GM12878 (cell line): ENCODE measurements around the gene MYBPC2. TPM values are rescaled to one million over a fixed set of nuclear protein-coding genes. Genes with fewer than 3 reads are reported as not detected.

ENCODE experiments used
- ASH2L ChIP-seq: fragments of 300-600, 200-600 bp; sonication (generic); IDR thresholded peaks from 2 replicates; pipeline ENCODE4 v1.6.1; 2017; ENCODE audit warnings: low read depth, mild to moderate bottlenecking, borderline replicate concordance
- HDAC6 ChIP-seq: fragments of 200-600 bp; sonication (generic); IDR thresholded peaks from one replicate; pipeline ENCODE4 v1.8.0; 2017; ENCODE audit warnings: antibody characterized with exemption; ENCODE audit not compliant: unreplicated experiment
- MTA2 ChIP-seq: fragments of 450-650 bp; IDR thresholded peaks from 2 replicates; pipeline ENCODE4 v1.6.1; 2016; ENCODE audit warnings: low read depth, mild to moderate bottlenecking, moderate library complexity
- MXI1 ChIP-seq: fragments of 150-350 bp; IDR thresholded peaks from 2 replicates; pipeline ENCODE4 v1.6.1; 2011; ENCODE audit warnings: low read depth, mild to moderate bottlenecking, inconsistent platforms, low read length, improper control_type of control experiment
- SMARCA5 ChIP-seq: fragments of 450-650 bp; IDR thresholded peaks from 2 replicates; pipeline ENCODE4 v1.6.1; 2017; ENCODE audit warnings: mild to moderate bottlenecking
- STAT1 ChIP-seq: fragments of 450-650 bp; conservative IDR thresholded peaks from 2 replicates; pipeline ENCODE4 v1.6.1; 2014; ENCODE audit warnings: antibody characterized with exemption, mild to moderate bottlenecking
- polyA plus RNA-seq, 11 experiments: library from polyadenylated mRNA; depleted of rRNA in 4 of 11; unstranded in 6 of 11; stranded (reverse) in 5 of 11; fragments of >200 nt; fragmentation: Nextera tagmentation in 4 of 11; fragmentation: Illumina TruSeq in 1 of 11; extraction: Ambion mirVana in 4 of 11; extraction: Trizol in 1 of 11; gene quantifications; 1 replicate in 1 of 11; 2 replicates in 10 of 11; pipeline versions ENCODE4 v1.2.1 to v1.2.3, GENCODE V29; 2011 to 2016; ENCODE audit warnings: inconsistent platforms in 2 of 11, missing spikeins in 2 of 11, low read depth in 1 of 11
- total RNA-seq, 4 experiments: library from RNA; depleted of rRNA in 3 of 4; stranded (reverse); fragments of >200 nt in 3 of 4; fragmentation: Illumina TruSeq in 1 of 4; extraction: Trizol in 1 of 4; gene quantifications; 2 replicates each; pipeline versions ENCODE4 v1.2.1 to v1.2.3, GENCODE V29; 2013 to 2021
- TF ChIP-seq, protein P1 (sequence below): fragments of 450-650 bp; IDR thresholded peaks from 2 replicates; pipeline ENCODE4 v1.6.1; 2018; ENCODE audit warnings: mild to moderate bottlenecking, low read depth, moderate library complexity; ENCODE audit not compliant: partially characterized antibody
- TF ChIP-seq, protein P2 (sequence below): IDR thresholded peaks from 2 replicates; pipeline ENCODE4 v1.6.1; 2012; ENCODE audit warnings: low read depth, low read length, improper control_type of control experiment
- TF ChIP-seq, protein P3 (sequence below): fragments of 450-650 bp; conservative IDR thresholded peaks from 2 replicates; pipeline ENCODE4 v1.6.1; 2017; ENCODE audit warnings: mild to moderate bottlenecking, moderate library complexity

The MYBPC2 gene
- total and polyA plus RNA-seq, 10 of the 15 experiments (the other 5 are each of a cell fraction or from before 2014, with no cell fraction given) = 0.09 to 2.6 (median 0.61) TPM

DNA sequence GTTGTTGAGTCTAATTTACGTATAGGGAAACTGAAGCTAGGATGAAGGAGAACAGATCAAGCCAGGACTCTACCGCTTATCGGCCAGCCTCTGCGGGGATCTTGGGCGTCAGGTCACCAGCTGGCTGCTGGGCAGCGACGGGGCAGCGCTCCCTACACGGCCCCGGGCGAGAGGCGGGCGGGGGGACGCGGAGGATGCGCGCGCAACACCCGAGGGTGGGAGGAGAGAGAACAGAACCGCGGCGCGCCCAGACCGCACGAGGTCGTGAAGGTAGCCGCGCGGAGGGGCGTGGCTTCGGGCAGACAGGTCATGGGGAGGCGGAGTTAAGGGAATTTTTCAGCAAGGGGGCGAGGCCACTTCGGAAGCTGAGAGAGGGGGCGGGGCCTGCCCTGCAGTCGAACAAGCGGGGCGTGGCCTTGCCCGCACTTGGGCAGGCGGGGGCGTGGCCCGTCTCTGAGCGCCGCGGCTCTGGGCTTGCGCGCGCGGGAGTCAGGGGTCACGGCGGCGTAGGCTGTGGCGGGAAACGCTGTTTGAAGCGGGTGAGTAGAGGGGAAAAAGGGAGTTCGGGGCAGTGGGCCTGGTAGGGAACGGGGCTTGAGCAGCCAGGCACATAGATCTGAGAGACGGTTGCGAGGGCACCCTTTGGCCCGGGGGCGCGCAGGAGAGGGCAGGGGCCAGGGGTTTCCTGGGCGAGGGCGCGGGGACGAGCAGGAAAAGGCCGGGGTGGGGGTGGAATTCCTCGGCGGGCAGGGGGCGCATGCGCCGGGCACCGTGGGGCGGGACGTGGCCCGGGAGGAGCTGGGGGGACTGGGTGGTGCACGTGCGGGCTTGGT lies 48.6 kb upstream of the MYBPC2 start, which contains the start of gene POLD1 (continued):
- TF ChIP-seq STAT1 (no peak), MTA2 (peak; percentile 57; the same call in 1 of the 2 replicates), ASH2L (no peak), SMARCA5 (0 out of 2 replicates have a peak, but pooled peaks have one; percentile 47), MXI1 (peak; percentile 41), HDAC6 (peak; percentile 46)
- TF ChIP-seq, protein P1, sequence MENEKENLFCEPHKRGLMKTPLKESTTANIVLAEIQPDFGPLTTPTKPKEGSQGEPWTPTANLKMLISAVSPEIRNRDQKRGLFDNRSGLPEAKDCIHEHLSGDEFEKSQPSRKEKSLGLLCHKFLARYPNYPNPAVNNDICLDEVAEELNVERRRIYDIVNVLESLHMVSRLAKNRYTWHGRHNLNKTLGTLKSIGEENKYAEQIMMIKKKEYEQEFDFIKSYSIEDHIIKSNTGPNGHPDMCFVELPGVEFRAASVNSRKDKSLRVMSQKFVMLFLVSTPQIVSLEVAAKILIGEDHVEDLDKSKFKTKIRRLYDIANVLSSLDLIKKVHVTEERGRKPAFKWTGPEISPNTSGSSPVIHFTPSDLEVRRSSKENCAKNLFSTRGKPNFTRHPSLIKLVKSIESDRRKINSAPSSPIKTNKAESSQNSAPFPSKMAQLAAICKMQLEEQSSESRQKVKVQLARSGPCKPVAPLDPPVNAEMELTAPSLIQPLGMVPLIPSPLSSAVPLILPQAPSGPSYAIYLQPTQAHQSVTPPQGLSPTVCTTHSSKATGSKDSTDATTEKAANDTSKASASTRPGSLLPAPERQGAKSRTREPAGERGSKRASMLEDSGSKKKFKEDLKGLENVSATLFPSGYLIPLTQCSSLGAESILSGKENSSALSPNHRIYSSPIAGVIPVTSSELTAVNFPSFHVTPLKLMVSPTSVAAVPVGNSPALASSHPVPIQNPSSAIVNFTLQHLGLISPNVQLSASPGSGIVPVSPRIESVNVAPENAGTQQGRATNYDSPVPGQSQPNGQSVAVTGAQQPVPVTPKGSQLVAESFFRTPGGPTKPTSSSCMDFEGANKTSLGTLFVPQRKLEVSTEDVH = peak; percentile 93
- TF ChIP-seq, protein P2, sequence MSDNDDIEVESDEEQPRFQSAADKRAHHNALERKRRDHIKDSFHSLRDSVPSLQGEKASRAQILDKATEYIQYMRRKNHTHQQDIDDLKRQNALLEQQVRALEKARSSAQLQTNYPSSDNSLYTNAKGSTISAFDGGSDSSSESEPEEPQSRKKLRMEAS = peak; percentile 43
- TF ChIP-seq, protein P3, sequence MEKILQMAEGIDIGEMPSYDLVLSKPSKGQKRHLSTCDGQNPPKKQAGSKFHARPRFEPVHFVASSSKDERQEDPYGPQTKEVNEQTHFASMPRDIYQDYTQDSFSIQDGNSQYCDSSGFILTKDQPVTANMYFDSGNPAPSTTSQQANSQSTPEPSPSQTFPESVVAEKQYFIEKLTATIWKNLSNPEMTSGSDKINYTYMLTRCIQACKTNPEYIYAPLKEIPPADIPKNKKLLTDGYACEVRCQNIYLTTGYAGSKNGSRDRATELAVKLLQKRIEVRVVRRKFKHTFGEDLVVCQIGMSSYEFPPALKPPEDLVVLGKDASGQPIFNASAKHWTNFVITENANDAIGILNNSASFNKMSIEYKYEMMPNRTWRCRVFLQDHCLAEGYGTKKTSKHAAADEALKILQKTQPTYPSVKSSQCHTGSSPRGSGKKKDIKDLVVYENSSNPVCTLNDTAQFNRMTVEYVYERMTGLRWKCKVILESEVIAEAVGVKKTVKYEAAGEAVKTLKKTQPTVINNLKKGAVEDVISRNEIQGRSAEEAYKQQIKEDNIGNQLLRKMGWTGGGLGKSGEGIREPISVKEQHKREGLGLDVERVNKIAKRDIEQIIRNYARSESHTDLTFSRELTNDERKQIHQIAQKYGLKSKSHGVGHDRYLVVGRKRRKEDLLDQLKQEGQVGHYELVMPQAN = peak; percentile 49; the same call in 1 of the 2 replicates
